Activated CD8-positive, alpha-beta memory T cell treated with anti-CD3 and anti-CD28 coated beads, Interleukin-2, amount 10 ng/mL, durations not matched to agents 7 days and 5 days (primary cell): ENCODE results near the gene POLD4. TPM values are rescaled to one million over a fixed set of nuclear protein-coding genes. Genes with fewer than 3 reads are reported as not detected.

Experiments
- ATAC-seq: fragments of 150-1000 bp; cut with Tn5 transposase; one replicate; pipeline ENCODE4 v1.10.0; 2021; ENCODE audit warnings: moderate library complexity
- CTCF ChIA-PET: fragments of 350-600 bp; sonication (Branson Sonifier 250); formaldehyde crosslinking; loops from one replicate; lab custom pipeline; 2021; ENCODE audit warnings: antibody characterized with exemption; lab: Charles Lee
- DNase-seq: peaks from one replicate; pipeline ENCODE4 v3.0.0-alpha.2; 2020
- H3K27ac Mint-ChIP-seq: one replicate; pipeline ENCODE4 v1.8.0; 2021; ENCODE audit warnings: mild to moderate bottlenecking, mixed read lengths
- H3K27me3 Mint-ChIP-seq: one replicate; pipeline ENCODE4 v1.8.0; 2021; ENCODE audit warnings: mixed read lengths
- H3K36me3 Mint-ChIP-seq: one replicate; pipeline ENCODE4 v1.8.0; 2021; ENCODE audit warnings: mild to moderate bottlenecking, mixed read lengths
- H3K4me1 Mint-ChIP-seq: one replicate; pipeline ENCODE4 v1.8.0; 2021; ENCODE audit warnings: mixed read lengths
- H3K4me3 Mint-ChIP-seq: one replicate; pipeline ENCODE4 v1.8.0; 2021; ENCODE audit warnings: mild to moderate bottlenecking, moderate library complexity, mixed read lengths
- H3K9me3 Mint-ChIP-seq: one replicate; pipeline ENCODE4 v1.8.0; 2022; ENCODE audit warnings: low read depth, mixed read lengths
- total RNA-seq, 2 experiments: library from RNA; stranded (reverse); gene quantifications; one replicate each; pipeline ENCODE4 v1.2.3, GENCODE V29; 2021

Gene POLD4
- total RNA-seq, 2 experiments from 2014 or later, result 36.5 to 49.6 TPM

GRCh38 chr11:67396259-67396581, 42.9 kb upstream of the POLD4 start:
- H3K27me3 Mint-ChIP-seq, result no peaks in the 10 kb centered on the region
- no peaks in the 10 kb centered on the region for H3K9me3 Mint-ChIP-seq
- ATAC-seq, result no peak
- H3K36me3 Mint-ChIP-seq, result peaks cover 47% of the 10 kb centered on the region
- DNase-seq, result no peak
- peak overlapping the region; percentile 89 for H3K27ac Mint-ChIP-seq
- no peak overlapping the region for H3K4me3 Mint-ChIP-seq
- CTCF ChIA-PET, result interaction anchor here (0.8 to 2.5 kb wide), 5 partner anchors 9 to 127 kb away, joined by 3 to 9 read pairs (median 4); partner anchors contain the start of genes PITPNM1 and PTPRCAP
- H3K4me1 Mint-ChIP-seq, result peaks cover 62% of the 10 kb centered on the region

GRCh38 chr11:67395555-67396258, 42.4 kb upstream of the POLD4 start:
- Mint-ChIP-seq H3K36me3 (peaks cover 44% of the 10 kb centered on the region), H3K9me3 (no peaks in the 10 kb centered on the region), H3K4me3 (no peak overlapping the region), H3K4me1 (peaks cover 66% of the 10 kb centered on the region), H3K27ac (peak overlapping the region; percentile 89), H3K27me3 (no peaks in the 10 kb centered on the region)
- CTCF ChIA-PET, result interaction anchor here (0.8 to 2.5 kb wide), 6 partner anchors 9 to 126 kb away, joined by 3 to 9 read pairs (median 4); partner anchors contain the start of genes PITPNM1, POLD4 and PTPRCAP
- no peak for DNase-seq
- ATAC-seq, result no peak

GRCh38 chr11:67393990-67394389, 40.6 kb upstream of the POLD4 start:
- ATAC-seq (no peak), DNase-seq (no peak)
- no peaks in the 10 kb centered on the region for H3K27me3 Mint-ChIP-seq
- peaks cover 62% of the 10 kb centered on the region for H3K4me1 Mint-ChIP-seq
- H3K27ac Mint-ChIP-seq, result peak overlapping the region; percentile 37
- CTCF ChIA-PET, result interaction anchor here (2.1 to 5.3 kb wide), 2 partner anchors 9 to 12 kb away, joined by 6 to 53 read pairs; partner anchors contain the start of genes PPP1CA and TBC1D10C
- peak overlapping the region; percentile 95 for H3K4me3 Mint-ChIP-seq
- H3K36me3 Mint-ChIP-seq, result peaks cover 31% of the 10 kb centered on the region
- no peaks in the 10 kb centered on the region for H3K9me3 Mint-ChIP-seq

- ATAC-seq (no peak), DNase-seq (no peak)
- CTCF ChIA-PET, result interaction anchor here (0.9 to 5.3 kb wide), 4 partner anchors 9 to 35 kb away, joined by 3 to 53 read pairs (median 4); partner anchors contain the start of genes PPP1CA and TBC1D10C
- Mint-ChIP-seq H3K4me3 (peak overlapping the region; percentile 95), H3K36me3 (peaks cover 28% of the 10 kb centered on the region), H3K9me3 (no peaks in the 10 kb centered on the region), H3K4me1 (peaks cover 58% of the 10 kb centered on the region), H3K27ac (peak overlapping the region; percentile 37), H3K27me3 (no peaks in the 10 kb centered on the region)
These were observed 40.1 kb upstream of the POLD4 start for GRCh38 chr11:67393437-67393836.

- Mint-ChIP-seq H3K9me3 (no peaks in the 10 kb centered on the region), H3K27me3 (no peaks in the 10 kb centered on the region), H3K36me3 (peaks cover 19% of the 10 kb centered on the region), H3K27ac (peak overlapping the region; percentile 80), H3K4me3 (peak overlapping the region; percentile 95), H3K4me1 (peaks cover 46% of the 10 kb centered on the region)
- DNase-seq (no peak), ATAC-seq (no peak)
- CTCF ChIA-PET, result interaction anchor here (0.8 to 32.6 kb wide), 10 partner anchors 11 to 130 kb away, joined by 3 to 1153 read pairs (median 8); partner anchors contain the start of genes CLCF1, PITPNM1, POLD4 and PPP1CA
These were observed 38.9 kb upstream of the POLD4 start for GRCh38 chr11:67392183-67392715.

- Mint-ChIP-seq H3K27me3 (no peaks in the 10 kb centered on the region), H3K9me3 (no peaks in the 10 kb centered on the region), H3K4me1 (peaks cover 40% of the 10 kb centered on the region), H3K27ac (peak within 1 kb of the TSS; percentile 80), H3K36me3 (peaks cover 15% of the 10 kb centered on the region), H3K4me3 (peak within 1 kb of the TSS; percentile 95)
- CTCF ChIA-PET, result interaction anchor here (0.8 to 32.6 kb wide), 14 partner anchors 10 to 129 kb away, joined by 3 to 1153 read pairs (median 5); partner anchors contain the start of genes CLCF1, PITPNM1, POLD4 and PPP1CA
- ATAC-seq (peak; percentile 88), DNase-seq (peak; percentile 97)
These were observed 38.2 kb upstream of the POLD4 start, which contains the start of gene RAD9A for GRCh38 chr11:67391304-67392182. TSS of gene RAD9A (plus strand) at chr11:67391986. CDS start at chr11:67392045, 59 bp downstream.

GRCh38 chr11:67390947-67391303, 37.6 kb upstream of the POLD4 start:
- CTCF ChIA-PET, result interaction anchor here (0.9 to 32.6 kb wide), 12 partner anchors 9 to 115 kb away, joined by 3 to 1153 read pairs (median 5); partner anchors contain the start of genes CLCF1, PITPNM1, POLD4 and PPP1CA
- H3K4me3 Mint-ChIP-seq, result peak overlapping the region; percentile 95
- ATAC-seq, result no peak

GRCh38 chr11:67389477-67389876, 36.1 kb upstream of the POLD4 start:
- peaks cover 34% of the 10 kb centered on the region for H3K4me1 Mint-ChIP-seq
- no peaks in the 10 kb centered on the region for H3K9me3 Mint-ChIP-seq
- peaks cover 9% of the 10 kb centered on the region for H3K36me3 Mint-ChIP-seq
- H3K4me3 Mint-ChIP-seq, result peak overlapping the region; percentile 59
- peaks cover 15% of the 10 kb centered on the region for H3K27me3 Mint-ChIP-seq
- H3K27ac Mint-ChIP-seq, result no peak overlapping the region
- CTCF ChIA-PET, result interaction anchor here (1.0 to 32.6 kb wide), 7 partner anchors 8 to 79 kb away, joined by 3 to 1153 read pairs (median 20); partner anchors contain the start of genes CLCF1, POLD4, PPP1CA and TBC1D10C
- DNase-seq (peak; percentile 79), ATAC-seq (peak; percentile 26)

More at GRCh38 chr11:67390947-67391303, 37.6 kb upstream of the POLD4 start:
- Mint-ChIP-seq H3K27me3 (peaks cover 2% of the 10 kb centered on the region), H3K9me3 (no peaks in the 10 kb centered on the region), H3K27ac (peak overlapping the region; percentile 70), H3K36me3 (peaks cover 11% of the 10 kb centered on the region), H3K4me1 (peaks cover 36% of the 10 kb centered on the region)
- no peak for DNase-seq

- Mint-ChIP-seq H3K27ac (no peak overlapping the region), H3K27me3 (peaks cover 21% of the 10 kb centered on the region), H3K4me1 (peaks cover 19% of the 10 kb centered on the region), H3K36me3 (no peaks in the 10 kb centered on the region), H3K4me3 (no peak overlapping the region), H3K9me3 (no peaks in the 10 kb centered on the region)
- DNase-seq (no peak), ATAC-seq (no peak)
- CTCF ChIA-PET, result interaction anchor here (1.0 to 32.6 kb wide), 6 partner anchors 11 to 49 kb away, joined by 3 to 1153 read pairs (median 8); partner anchors contain the start of genes CLCF1, POLD4, PPP1CA and PTPRCAP
These were observed 34.2 kb upstream of the POLD4 start for GRCh38 chr11:67387518-67387917.

GRCh38 chr11:67387069-67387468, 33.7 kb upstream of the POLD4 start:
- no peak overlapping the region for H3K4me3 Mint-ChIP-seq
- ATAC-seq (no peak), DNase-seq (no peak)
- H3K36me3 Mint-ChIP-seq, result no peaks in the 10 kb centered on the region
- peaks cover 23% of the 10 kb centered on the region for H3K27me3 Mint-ChIP-seq
- H3K4me1 Mint-ChIP-seq, result peaks cover 19% of the 10 kb centered on the region
- CTCF ChIA-PET, result interaction anchor here (0.6 to 32.6 kb wide), 10 partner anchors 10 to 174 kb away, joined by 3 to 1153 read pairs (median 6); partner anchors contain the start of genes CLCF1, PITPNM1, POLD4 and PPP1CA
- no peaks in the 10 kb centered on the region for H3K9me3 Mint-ChIP-seq
- no peak overlapping the region for H3K27ac Mint-ChIP-seq

- ATAC-seq, result no peak
- Mint-ChIP-seq H3K4me3 (no peak overlapping the region), H3K4me1 (peaks cover 13% of the 10 kb centered on the region), H3K27ac (no peak overlapping the region), H3K9me3 (no peaks in the 10 kb centered on the region), H3K36me3 (no peaks in the 10 kb centered on the region), H3K27me3 (peaks cover 29% of the 10 kb centered on the region)
- CTCF ChIA-PET, result interaction anchor here (1.0 to 32.6 kb wide), 4 partner anchors 8 to 122 kb away, joined by 3 to 1153 read pairs (median 8); partner anchors contain the start of genes CLCF1, POLD4 and PPP1CA
- DNase-seq, result no peak
These were observed 31.6 kb upstream of the POLD4 start for GRCh38 chr11:67384851-67385366.
